ENCODE measurements around the gene HOXA6.

DNA sequence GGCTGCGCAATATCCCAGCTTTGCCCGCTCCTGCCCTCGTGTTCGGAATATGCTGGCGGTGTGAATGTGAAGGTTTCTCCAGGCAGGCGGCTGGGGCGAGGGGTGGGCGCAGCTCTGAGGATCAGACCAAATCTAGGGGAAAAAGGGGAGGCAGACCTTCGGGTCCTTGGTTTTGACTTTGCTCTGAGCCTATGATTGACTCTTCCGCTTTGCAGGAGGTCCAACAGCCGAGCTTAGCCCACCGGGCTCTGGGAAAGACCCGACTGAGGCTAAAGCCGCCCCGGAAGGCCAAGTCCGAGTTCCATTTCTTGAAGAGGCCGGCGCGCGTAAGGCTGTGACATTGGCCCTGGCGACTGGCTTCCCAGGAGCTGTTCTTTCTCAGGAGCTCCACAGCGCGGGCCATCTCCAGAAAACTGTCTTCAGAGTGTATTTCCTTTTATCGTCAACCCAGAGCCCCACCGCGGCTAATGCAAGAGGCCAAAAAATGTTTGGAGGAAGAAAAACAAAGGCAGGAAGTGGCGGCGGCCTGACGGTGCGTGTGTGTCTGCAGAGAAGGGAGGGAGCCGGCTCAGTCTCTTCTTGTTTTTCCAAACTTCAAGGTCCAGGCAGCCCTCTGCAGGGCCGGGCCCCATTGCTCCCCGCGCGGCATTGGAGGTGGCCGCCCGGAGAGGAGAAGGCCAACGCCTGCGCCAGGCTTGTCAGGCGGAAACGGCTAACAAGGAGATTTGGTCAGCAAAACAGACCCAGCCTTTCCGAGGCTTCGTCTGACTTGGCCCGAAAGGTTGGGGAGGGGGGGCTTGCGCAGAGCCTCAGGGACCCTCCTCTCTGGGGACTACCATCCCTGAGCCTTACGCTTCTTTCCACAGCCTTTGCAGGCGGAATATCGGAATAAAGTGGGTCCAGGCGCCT is 41.1 kb upstream of the HOXA6 start:
- no peak for TF ChIP-seq SIN3A (IDR thresholded peaks at IDR 0.05; ENCODE audit: borderline replicate concordance, insufficient read depth, low read depth, low read length)
- TF ChIP-seq POLR2AphosphoS5 (IDR thresholded peaks at IDR 0.05; ENCODE audit: low read depth, low read length): no peak

Measured in Panc1 (cell line).